B cell (primary cell): Measurements from ENCODE around the gene RAD51B.

Experiments used
- EZH2 ChIP-seq: IDR thresholded peaks from 2 replicates; pipeline ENCODE4 v1.6.1; 2012; ENCODE audit warnings: borderline replicate concordance, low read depth, mild to moderate bottlenecking, moderate library complexity, low read length; ENCODE audit not compliant: insufficient read depth, poor library complexity, severe bottlenecking
- TF ChIP-seq, protein P1 (sequence below): fragments of 200-600 bp; IDR thresholded peaks from one replicate; pipeline ENCODE4 v1.8.0; 2022; ENCODE audit warnings: antibody characterized with exemption, mild to moderate bottlenecking

GRCh38 chr14:68307790-68308168, 488.2 kb downstream of the RAD51B start:
- TF ChIP-seq, protein P1, sequence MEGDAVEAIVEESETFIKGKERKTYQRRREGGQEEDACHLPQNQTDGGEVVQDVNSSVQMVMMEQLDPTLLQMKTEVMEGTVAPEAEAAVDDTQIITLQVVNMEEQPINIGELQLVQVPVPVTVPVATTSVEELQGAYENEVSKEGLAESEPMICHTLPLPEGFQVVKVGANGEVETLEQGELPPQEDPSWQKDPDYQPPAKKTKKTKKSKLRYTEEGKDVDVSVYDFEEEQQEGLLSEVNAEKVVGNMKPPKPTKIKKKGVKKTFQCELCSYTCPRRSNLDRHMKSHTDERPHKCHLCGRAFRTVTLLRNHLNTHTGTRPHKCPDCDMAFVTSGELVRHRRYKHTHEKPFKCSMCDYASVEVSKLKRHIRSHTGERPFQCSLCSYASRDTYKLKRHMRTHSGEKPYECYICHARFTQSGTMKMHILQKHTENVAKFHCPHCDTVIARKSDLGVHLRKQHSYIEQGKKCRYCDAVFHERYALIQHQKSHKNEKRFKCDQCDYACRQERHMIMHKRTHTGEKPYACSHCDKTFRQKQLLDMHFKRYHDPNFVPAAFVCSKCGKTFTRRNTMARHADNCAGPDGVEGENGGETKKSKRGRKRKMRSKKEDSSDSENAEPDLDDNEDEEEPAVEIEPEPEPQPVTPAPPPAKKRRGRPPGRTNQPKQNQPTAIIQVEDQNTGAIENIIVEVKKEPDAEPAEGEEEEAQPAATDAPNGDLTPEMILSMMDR, result no peak
- no peak for TF ChIP-seq EZH2
